ENCODE data around the gene PGM1. TPM values are rescaled to one million over a fixed set of nuclear protein-coding genes. Genes with fewer than 3 reads are reported as not detected.
A peak's percentile ranks its signal among the peaks of the same experiment; 100 is the strongest.

PGM1 gene
- total RNA-seq, 4 donors from 2014 or later: 36.7 to 57.0 (median 50.8) TPM

GRCh38 chr1:63686696-63687095 lies 93.5 kb downstream of the PGM1 start:
- DNase-seq (ENCODE audit: low spot score in 2 of 2): no peak
- Histone ChIP-seq H3K4me1 (peaks cover 0 to 5% (median 0%) of the 10 kb centered on the region in 4 donors), H3K36me3 (no peaks in the 10 kb centered on the region), H3K27ac (no peak overlapping the region), H3K27me3 (no peaks in the 10 kb centered on the region), H3K9me3 (no peaks in the 10 kb centered on the region), H3K4me3 (no peak overlapping the region)
- TF ChIP-seq EP300 (IDR thresholded peaks at IDR 0.05) (no peak), CTCF (IDR thresholded peaks at IDR 0.05) (no peak), POLR2A (IDR thresholded peaks at IDR 0.05) (no peak)
- WGBS, 2 donors: 98% methylated on average over 1 of the region's 1 CpG

- no peak for DNase-seq (ENCODE audit: low spot score in 2 of 2)
- no peak overlapping the region for H3K4me3 ChIP-seq
- no peaks in the 10 kb centered on the region for H3K27me3 ChIP-seq
- no peak for TF ChIP-seq EP300 (IDR thresholded peaks at IDR 0.05)
- no peak for TF ChIP-seq CTCF (IDR thresholded peaks at IDR 0.05)
- no peak for TF ChIP-seq POLR2A (IDR thresholded peaks at IDR 0.05)
- no peaks in the 10 kb centered on the region for H3K9me3 ChIP-seq
- H3K4me1 ChIP-seq: peaks cover 0 to 13% (median 3%) of the 10 kb centered on the region in 4 donors
- no peaks in the 10 kb centered on the region for H3K36me3 ChIP-seq
- WGBS, 2 donors: 61 to 64% methylated on average over 6 of the region's 6 CpGs
- H3K27ac ChIP-seq: no peak overlapping the region
Measured at GRCh38 chr1:63688302-63688890, 95.2 kb downstream of the PGM1 start.

GRCh38 chr1:63690966-63691700 lies 97.9 kb downstream of the PGM1 start:
- WGBS, 2 donors: 78 to 79% methylated on average over 6 of the region's 6 CpGs
- Histone ChIP-seq H3K4me3 (no peak overlapping the region), H3K4me1 (peaks cover 0 to 13% (median 3%) of the 10 kb centered on the region in 4 donors), H3K27me3 (no peaks in the 10 kb centered on the region), H3K27ac (peak overlapping the region in 3 of 4 donors; percentile 5 to 80 (median 54)), H3K36me3 (no peaks in the 10 kb centered on the region), H3K9me3 (no peaks in the 10 kb centered on the region)
- no peak for DNase-seq (ENCODE audit: low spot score in 2 of 2)
- TF ChIP-seq POLR2A (IDR thresholded peaks at IDR 0.05) (no peak), CTCF (IDR thresholded peaks at IDR 0.05) (no peak), EP300 (IDR thresholded peaks at IDR 0.05) (no peak)

GRCh38 chr1:63691701-63692425 lies 98.7 kb downstream of the PGM1 start:
- DNase-seq (ENCODE audit: low spot score in 2 of 2): peak; percentile 21 to 86
- peaks cover 0 to 13% (median 3%) of the 10 kb centered on the region in 4 donors for H3K4me1 ChIP-seq
- no peaks in the 10 kb centered on the region for H3K9me3 ChIP-seq
- H3K27ac ChIP-seq: peak overlapping the region in 3 of 4 donors; percentile 5 to 80 (median 60)
- WGBS, 2 donors: 2 to 3% methylated on average over 6 of the region's 6 CpGs
- no peaks in the 10 kb centered on the region for H3K36me3 ChIP-seq
- no peak overlapping the region for H3K4me3 ChIP-seq
- TF ChIP-seq EP300 (IDR thresholded peaks at IDR 0.05) (peak; percentile 33 to 82), CTCF (IDR thresholded peaks at IDR 0.05) (peak; percentile 66 to 85 (median 78)), POLR2A (IDR thresholded peaks at IDR 0.05) (no peak)
- no peaks in the 10 kb centered on the region for H3K27me3 ChIP-seq
